Lower leg skin (tissue), 4 donors: ENCODE data around the gene ITGA3. TPM values are rescaled to one million over a fixed set of nuclear protein-coding genes. Genes with fewer than 3 reads are reported as not detected.

Source experiments
- DNase-seq, 2 donors: peaks; one replicate each; pipeline ENCODE4 v3.0.0-alpha.2; 2019; ENCODE audit warnings: low spot score in 2 of 2
- H3K4me3 ChIP-seq: fragments of 200-600 bp; sonication (generic); 2 replicates; pipeline ENCODE4 v1.5.1; 2017; ENCODE audit warnings: mild to moderate bottlenecking, low read depth; ENCODE audit not compliant: poor library complexity, severe bottlenecking
- CTCF ChIP-seq, 3 donors: fragments of 450-650 bp; IDR thresholded peaks; one replicate each; pipeline ENCODE4 v1.5.1; 2016; ENCODE audit warnings: antibody characterized with exemption in 3 of 3, mild to moderate bottlenecking in 3 of 3, moderate library complexity in 2 of 3
- POLR2A ChIP-seq, 2 donors: fragments of 450-650 bp; IDR thresholded peaks; one replicate each; pipeline ENCODE4 v1.6.1; 2016 to 2017; ENCODE audit warnings: antibody characterized with exemption in 2 of 2, mild to moderate bottlenecking in 1 of 2, moderate library complexity in 1 of 2
- WGBS, 2 donors: methylation state at CpG; one replicate each; pipeline ENCODE4 v1.1.5; 2018; 5-methylcytosine and 5-hydroxymethylcytosine counted together
- intact Hi-C: fragments of 100-400 bp; cut with DNase I; formaldehyde crosslinking; loops from one replicate; pipeline ENCODE4 v1.15.0; 2023; ENCODE audit warnings: low total_unique reads
- total RNA-seq, 4 donors: library from RNA; depleted of rRNA; stranded (reverse); fragments of >200 nt; gene quantifications; one replicate each; pipeline ENCODE4 v1.1.0, GENCODE V29; 2016

ITGA3 gene
- total RNA-seq, 4 donors from 2014 or later = 99.7 to 148 (median 121) TPM

GRCh38 chr17:50075446-50076032 is 19.6 kb downstream of the ITGA3 start:
- H3K4me3 ChIP-seq = no peak overlapping the region
- DNase-seq = no peak
- intact Hi-C loops = no loop called here
- TF ChIP-seq CTCF (IDR thresholded peaks at IDR 0.05) (no peak), POLR2A (IDR thresholded peaks at IDR 0.05) (no peak)
- WGBS, 2 donors = 90 to 91% methylated on average over 15 to 16 of the region's 16 CpGs

GRCh38 chr17:50076221-50076590 is 20.3 kb downstream of the ITGA3 start:
- no peak overlapping the region for H3K4me3 ChIP-seq
- 81 to 84% methylated on average over 16 of the region's 16 CpGs for WGBS, 2 donors
- intact Hi-C loops = no loop called here
- DNase-seq = no peak
- no peak for TF ChIP-seq CTCF (IDR thresholded peaks at IDR 0.05)
- TF ChIP-seq POLR2A (IDR thresholded peaks at IDR 0.05) = no peak

GRCh38 chr17:50076591-50077235 is 20.8 kb downstream of the ITGA3 start:
- DNase-seq = no peak

GRCh38 chr17:50078430-50078829 is 22.5 kb downstream of the ITGA3 start:
- 86 to 90% methylated on average over 4 of the region's 4 CpGs for WGBS, 2 donors
- intact Hi-C loops = no loop called here

More at GRCh38 chr17:50076591-50077235, 20.8 kb downstream of the ITGA3 start:
- TF ChIP-seq CTCF (IDR thresholded peaks at IDR 0.05) = no peak
- WGBS, 2 donors = 52 to 64% methylated on average over 25 to 33 of the region's 39 CpGs
- intact Hi-C loops = no loop called here
- no peak overlapping the region for H3K4me3 ChIP-seq

GRCh38 chr17:50079334-50080095 is 23.6 kb downstream of the ITGA3 start:
- WGBS, 2 donors = 60 to 72% methylated on average over 12 of the region's 12 CpGs
- no peak overlapping the region for H3K4me3 ChIP-seq
- intact Hi-C loops = no loop called here
- peak; percentile 38 to 88 for DNase-seq
- TF ChIP-seq POLR2A (IDR thresholded peaks at IDR 0.05) = no peak
- peak in 1 of 3 donors; percentile 67 for TF ChIP-seq CTCF (IDR thresholded peaks at IDR 0.05)

More at GRCh38 chr17:50078430-50078829, 22.5 kb downstream of the ITGA3 start:
- TF ChIP-seq POLR2A (IDR thresholded peaks at IDR 0.05) (no peak), CTCF (IDR thresholded peaks at IDR 0.05) (no peak)
- no peak for DNase-seq
- no peak overlapping the region for H3K4me3 ChIP-seq
